Activated naive CD8-positive, alpha-beta T cell treated with anti-CD3 and anti-CD28 coated beads, Interleukin-2, amount 50 U/mL, for 24 hours (primary cell): ENCODE measurements around the gene BRD3OS.

Source experiments
- ATAC-seq: fragments of 150-1000 bp; cut with Tn5 transposase; one replicate; pipeline ENCODE4 v1.10.0; 2021
- DNase-seq: peaks from one replicate; pipeline ENCODE4 v3.0.0; 2021
- H3K27ac Mint-ChIP-seq: one replicate; pipeline ENCODE4 v1.8.0; 2021; ENCODE audit warnings: mild to moderate bottlenecking, mixed read lengths
- H3K27me3 Mint-ChIP-seq: one replicate; pipeline ENCODE4 v1.8.0; 2021; ENCODE audit warnings: mixed read lengths
- H3K36me3 Mint-ChIP-seq: one replicate; pipeline ENCODE4 v1.8.0; 2021; ENCODE audit warnings: low read depth, mixed read lengths
- H3K4me1 Mint-ChIP-seq: one replicate; pipeline ENCODE4 v1.8.0; 2021; ENCODE audit warnings: mixed read lengths
- H3K4me3 Mint-ChIP-seq: one replicate; pipeline ENCODE4 v1.8.0; 2021; ENCODE audit warnings: mild to moderate bottlenecking, moderate library complexity, mixed read lengths
- H3K9me3 Mint-ChIP-seq: one replicate; pipeline ENCODE4 v1.8.0; 2021; ENCODE audit warnings: mixed read lengths

BRD3OS gene

GRCh38 chr9:134024828-134025605, at the start of gene BRD3OS:
BRD3OS (plus strand) TSS chr9:134025481; CDS start chr9:134026748, 1,267 bp downstream.
- Mint-ChIP-seq H3K36me3 (peaks cover 3% of the 10 kb centered on the region), H3K4me1 (peaks cover 4% of the 10 kb centered on the region), H3K27me3 (no peaks in the 10 kb centered on the region), H3K27ac (no peak within 1 kb of the TSS), H3K9me3 (no peaks in the 10 kb centered on the region), H3K4me3 (peak within 1 kb of the TSS; percentile 79)
- ATAC-seq: peak; percentile 90
- peak; percentile 92 for DNase-seq

- ATAC-seq (no peak), DNase-seq (no peak)
- Mint-ChIP-seq H3K9me3 (no peaks in the 10 kb centered on the region), H3K27me3 (no peaks in the 10 kb centered on the region), H3K4me3 (no peak overlapping the region), H3K4me1 (peaks cover 6% of the 10 kb centered on the region), H3K27ac (no peak overlapping the region), H3K36me3 (no peaks in the 10 kb centered on the region)
Measured at GRCh38 chr9:133975511-133975910, 49.8 kb upstream of the BRD3OS start.

GRCh38 chr9:133976191-133976861, 49.0 kb upstream of the BRD3OS start:
- H3K4me1 Mint-ChIP-seq: peaks cover 9% of the 10 kb centered on the region

GRCh38 chr9:133976887-133977286, 48.4 kb upstream of the BRD3OS start:
- Mint-ChIP-seq H3K9me3 (no peaks in the 10 kb centered on the region), H3K4me1 (peaks cover 9% of the 10 kb centered on the region), H3K36me3 (no peaks in the 10 kb centered on the region), H3K27me3 (no peaks in the 10 kb centered on the region), H3K4me3 (no peak overlapping the region), H3K27ac (no peak overlapping the region)
- ATAC-seq (no peak), DNase-seq (no peak)

More at GRCh38 chr9:133976191-133976861, 49.0 kb upstream of the BRD3OS start:
- Mint-ChIP-seq H3K36me3 (no peaks in the 10 kb centered on the region), H3K4me3 (no peak overlapping the region), H3K27ac (no peak overlapping the region), H3K27me3 (no peaks in the 10 kb centered on the region), H3K9me3 (no peaks in the 10 kb centered on the region)
- DNase-seq (no peak), ATAC-seq (no peak)

DNA sequence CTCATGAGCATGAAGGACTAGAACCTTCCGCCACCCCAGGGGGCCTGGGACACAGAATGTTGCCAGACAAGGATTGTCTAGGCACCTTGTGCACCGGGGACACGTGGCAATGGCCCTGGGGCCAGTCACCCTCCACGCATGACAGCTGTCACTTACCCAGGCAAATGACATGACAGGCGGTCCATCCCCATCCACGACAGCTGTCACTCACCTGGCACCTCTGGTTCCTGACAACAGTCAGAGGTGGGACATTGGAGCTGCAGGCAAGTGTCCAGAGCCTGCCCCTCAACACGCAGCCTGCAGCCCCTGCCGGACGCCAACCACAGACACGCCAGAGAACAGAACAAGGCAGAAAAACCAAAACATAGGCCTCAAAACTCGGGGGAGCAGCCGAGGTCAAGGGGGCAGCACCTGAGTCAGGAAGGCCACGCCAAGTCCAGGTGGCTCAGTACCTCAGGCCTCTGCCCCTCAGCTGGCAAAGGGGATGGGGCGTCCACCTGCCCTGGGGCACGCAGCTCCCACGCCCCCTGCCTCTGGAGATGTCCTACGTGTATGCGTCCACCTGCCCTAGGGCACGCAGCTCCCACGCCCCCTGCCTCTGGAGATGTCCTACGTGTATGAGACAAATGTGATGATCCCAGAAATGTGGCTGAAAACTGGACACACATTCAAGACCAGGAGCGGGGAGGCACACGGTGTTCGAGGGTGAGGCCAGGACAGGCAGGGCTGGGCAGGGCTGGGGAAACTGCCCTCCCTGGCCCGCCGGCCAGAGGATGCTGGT, 47.7 kb upstream of the BRD3OS start:
- H3K9me3 Mint-ChIP-seq: no peaks in the 10 kb centered on the region
- ATAC-seq (no peak), DNase-seq (no peak)
- no peaks in the 10 kb centered on the region for H3K36me3 Mint-ChIP-seq
- H3K4me3 Mint-ChIP-seq: no peak overlapping the region
- H3K27me3 Mint-ChIP-seq: no peaks in the 10 kb centered on the region
- H3K27ac Mint-ChIP-seq: no peak overlapping the region
- H3K4me1 Mint-ChIP-seq: peaks cover 9% of the 10 kb centered on the region

DNA sequence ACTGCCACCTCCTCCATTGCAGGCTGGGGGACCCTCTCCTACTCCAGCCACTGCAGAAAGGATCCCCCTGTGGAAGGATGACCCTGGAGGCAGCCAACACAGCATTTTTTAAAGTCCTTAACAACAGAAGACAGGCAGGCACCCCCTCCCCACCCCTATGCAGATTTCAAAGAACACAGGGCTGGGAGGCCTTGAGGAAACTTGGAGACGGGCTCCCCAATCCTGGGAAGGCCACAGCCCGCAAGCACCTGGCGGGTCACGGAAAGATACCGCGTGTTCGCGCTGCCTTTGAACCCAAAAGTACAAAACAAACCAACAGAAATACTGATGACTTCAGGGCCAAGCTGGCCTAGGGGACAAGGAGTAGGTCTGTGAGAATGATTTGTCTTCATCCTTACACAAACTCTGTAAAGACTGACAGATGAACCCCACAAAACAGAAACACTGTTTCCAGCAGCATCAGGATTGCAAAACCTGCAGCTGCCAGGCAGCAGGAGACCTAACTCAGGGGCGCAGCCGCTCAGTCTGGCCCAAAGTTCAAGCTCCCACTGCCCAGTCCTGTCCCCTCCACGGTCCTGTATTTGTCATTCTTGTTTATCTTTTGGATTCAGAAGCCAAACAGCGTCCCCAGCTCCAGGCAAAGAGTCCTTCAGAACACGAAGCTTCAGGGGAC, 46.9 kb upstream of the BRD3OS start:
- Mint-ChIP-seq H3K4me1 (peaks cover 6% of the 10 kb centered on the region), H3K27ac (no peak overlapping the region), H3K36me3 (no peaks in the 10 kb centered on the region)

GRCh38 chr9:133978899-133979272, 46.4 kb upstream of the BRD3OS start:
- Mint-ChIP-seq H3K4me3 (no peak overlapping the region), H3K27ac (no peak overlapping the region), H3K4me1 (peaks cover 3% of the 10 kb centered on the region), H3K36me3 (no peaks in the 10 kb centered on the region), H3K27me3 (no peaks in the 10 kb centered on the region), H3K9me3 (no peaks in the 10 kb centered on the region)
- no peak for DNase-seq
- no peak for ATAC-seq

More for the DNA sequence above, 46.9 kb upstream of the BRD3OS start:
- Mint-ChIP-seq H3K4me3 (no peak overlapping the region), H3K9me3 (no peaks in the 10 kb centered on the region), H3K27me3 (no peaks in the 10 kb centered on the region)
- ATAC-seq: no peak
- no peak for DNase-seq

GRCh38 chr9:133979273-133979920, 45.9 kb upstream of the BRD3OS start:
- no peak for ATAC-seq
- no peak for DNase-seq
- Mint-ChIP-seq H3K27me3 (no peaks in the 10 kb centered on the region), H3K36me3 (no peaks in the 10 kb centered on the region), H3K4me3 (no peak overlapping the region), H3K9me3 (no peaks in the 10 kb centered on the region), H3K27ac (no peak overlapping the region), H3K4me1 (peaks cover 3% of the 10 kb centered on the region)

DNA sequence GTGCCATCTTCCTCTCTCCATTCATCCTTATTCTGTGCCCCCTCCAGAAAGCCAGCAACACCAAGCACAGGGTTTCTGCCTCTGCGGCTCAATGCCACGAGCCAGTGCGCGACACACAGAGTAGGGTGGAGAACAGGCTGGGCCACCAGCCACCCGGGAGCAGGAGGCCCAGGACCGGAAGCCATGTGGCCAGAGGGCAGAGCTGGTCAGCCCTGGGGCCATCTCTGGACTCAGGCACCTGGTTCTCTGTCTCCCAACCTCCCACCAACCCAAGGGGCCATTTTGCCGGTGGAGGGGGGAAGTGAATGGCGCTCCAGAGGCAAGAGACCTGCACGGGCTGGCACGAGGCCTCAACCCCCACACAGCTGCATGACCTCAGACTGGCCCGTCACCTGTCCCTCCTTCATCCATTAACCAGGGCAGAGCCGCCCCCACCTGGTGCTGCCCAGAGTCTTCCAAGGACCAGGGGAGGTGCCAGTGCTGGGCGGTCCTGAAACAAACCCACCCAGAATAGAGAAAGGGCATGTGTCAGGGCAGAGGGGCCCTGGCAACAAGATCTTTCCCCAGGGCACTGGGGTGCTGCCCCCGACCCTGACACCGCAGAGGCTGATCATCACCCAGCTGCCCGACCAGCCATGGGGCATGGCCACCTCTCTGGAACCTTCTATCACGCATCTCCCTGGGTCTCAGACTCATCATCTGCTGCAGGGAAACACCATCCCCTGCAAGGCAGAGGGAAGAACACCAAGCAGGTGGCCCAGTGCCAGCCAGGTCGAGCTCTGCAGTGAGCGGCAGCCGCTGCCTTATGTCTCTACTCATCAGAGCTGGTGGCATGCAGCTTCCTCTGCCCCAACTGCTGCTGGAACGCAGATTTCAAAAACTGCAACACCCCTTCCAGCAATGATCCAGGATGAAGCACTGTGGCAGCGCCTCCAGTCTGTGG, 45.1 kb upstream of the BRD3OS start:
- H3K36me3 Mint-ChIP-seq: no peaks in the 10 kb centered on the region
- no peak overlapping the region for H3K27ac Mint-ChIP-seq
- H3K4me1 Mint-ChIP-seq: peaks cover 3% of the 10 kb centered on the region
- DNase-seq (no peak), ATAC-seq (no peak)
- no peaks in the 10 kb centered on the region for H3K9me3 Mint-ChIP-seq
- no peak overlapping the region for H3K4me3 Mint-ChIP-seq
- H3K27me3 Mint-ChIP-seq: no peaks in the 10 kb centered on the region

- no peak overlapping the region for H3K4me3 Mint-ChIP-seq
- DNase-seq (no peak), ATAC-seq (no peak)
- H3K27me3 Mint-ChIP-seq: no peaks in the 10 kb centered on the region
- no peak overlapping the region for H3K27ac Mint-ChIP-seq
- no peaks in the 10 kb centered on the region for H3K36me3 Mint-ChIP-seq
- peaks cover 3% of the 10 kb centered on the region for H3K4me1 Mint-ChIP-seq
- no peaks in the 10 kb centered on the region for H3K9me3 Mint-ChIP-seq
Measured at GRCh38 chr9:133980864-133981588, 44.3 kb upstream of the BRD3OS start.

DNA sequence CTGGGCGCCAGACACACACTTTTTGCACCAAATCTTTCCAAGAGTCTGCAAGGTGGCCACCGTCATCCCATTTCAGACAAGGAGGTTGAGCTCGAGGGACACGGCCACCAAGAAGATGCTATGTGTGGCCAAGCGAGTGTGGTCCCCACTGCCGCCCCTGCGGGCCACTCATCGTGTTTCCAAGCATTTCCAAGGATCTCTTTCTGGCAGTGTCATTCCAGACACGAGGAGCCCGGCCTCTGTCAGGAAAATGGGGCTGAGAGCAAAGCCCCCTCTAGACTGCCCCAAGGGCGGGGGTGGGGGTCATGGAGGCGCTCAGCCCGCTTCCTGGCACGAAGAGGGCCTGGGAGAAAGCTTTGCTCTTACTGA, 43.7 kb upstream of the BRD3OS start:
- H3K27me3 Mint-ChIP-seq: no peaks in the 10 kb centered on the region
- H3K9me3 Mint-ChIP-seq: no peaks in the 10 kb centered on the region
- H3K4me3 Mint-ChIP-seq: no peak overlapping the region
- H3K27ac Mint-ChIP-seq: no peak overlapping the region
- no peaks in the 10 kb centered on the region for H3K36me3 Mint-ChIP-seq
- no peak for ATAC-seq
- no peak for DNase-seq
- peaks cover 3% of the 10 kb centered on the region for H3K4me1 Mint-ChIP-seq

- H3K27me3 Mint-ChIP-seq: no peaks in the 10 kb centered on the region
- H3K36me3 Mint-ChIP-seq: no peaks in the 10 kb centered on the region
- ATAC-seq (no peak), DNase-seq (no peak)
- peaks cover 3% of the 10 kb centered on the region for H3K4me1 Mint-ChIP-seq
- no peaks in the 10 kb centered on the region for H3K9me3 Mint-ChIP-seq
- H3K4me3 Mint-ChIP-seq: no peak overlapping the region
- no peak overlapping the region for H3K27ac Mint-ChIP-seq
Measured at GRCh38 chr9:133981958-133982681, 43.2 kb upstream of the BRD3OS start.
